ENCODE results near the gene HSDL1. TPM values are rescaled to one million over a fixed set of nuclear protein-coding genes. Genes with fewer than 3 reads are reported as not detected.

HSDL1 gene
- total RNA-seq, 1 donor from 2014 or later = 29.2 TPM

DNA sequence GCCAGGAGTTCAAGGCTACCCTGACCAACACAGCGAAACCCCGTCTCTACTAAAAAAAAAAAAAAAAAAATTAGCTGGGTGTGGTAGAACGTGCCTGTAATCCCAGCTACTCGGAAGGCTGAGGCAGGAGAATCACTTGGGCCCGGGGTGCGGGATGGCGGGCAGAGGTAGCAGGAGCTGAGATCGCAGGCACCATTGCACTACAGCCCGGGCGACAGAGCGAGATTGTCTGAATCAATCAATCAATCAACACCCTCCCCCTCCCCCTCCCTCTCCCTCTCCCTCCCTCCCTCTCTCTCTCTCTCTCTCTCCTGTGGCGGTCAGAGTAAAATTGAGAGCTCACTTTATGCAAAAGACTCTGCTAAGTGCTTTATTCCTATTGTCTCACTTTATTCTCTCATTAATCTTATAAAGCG, 1.2 kb downstream of the HSDL1 start:
- Mint-ChIP-seq H3K4me3 (ENCODE audit: unreplicated experiment) (peak overlapping the region; percentile 96), H3K36me3 (ENCODE audit: low read depth, unreplicated experiment) (peaks cover 3% of the 10 kb centered on the region), H3K4me1 (ENCODE audit: low read depth, unreplicated experiment) (peaks cover 12% of the 10 kb centered on the region), H3K27me3 (ENCODE audit: low read depth, unreplicated experiment) (peaks cover 5% of the 10 kb centered on the region), H3K9me3 (ENCODE audit: unreplicated experiment) (peaks cover 1% of the 10 kb centered on the region), H3K27ac (ENCODE audit: unreplicated experiment) (peak overlapping the region; percentile 62)
- Histone ChIP-seq H2AFZ (ENCODE audit: low read depth, low read length) (peak overlapping the region; percentile 63), H4K20me1 (ENCODE audit: insufficient read depth, low read length) (peaks cover 28% of the 10 kb centered on the region), H3K4me3 (ENCODE audit: insufficient read depth, low read depth, low read length) (peak overlapping the region; percentile 73), H3K4me1 (ENCODE audit: insufficient read depth, low read length) (peaks cover 7% of the 10 kb centered on the region), H3K9me3 (ENCODE audit: insufficient read depth, low read depth, low read length) (no peaks in the 10 kb centered on the region), H3K27me3 (ENCODE audit: insufficient read depth, low read length) (peaks cover 5% of the 10 kb centered on the region), H3K4me2 (ENCODE audit: low read length) (peak overlapping the region; percentile 85), H3K79me2 (ENCODE audit: insufficient read depth, low read length) (peaks cover 45% of the 10 kb centered on the region), H3K36me3 (ENCODE audit: insufficient read depth, low read length) (no peaks in the 10 kb centered on the region), H3K27ac (ENCODE audit: low read depth, low read length) (no peak overlapping the region), H3K9ac (ENCODE audit: low read length) (peak overlapping the region; percentile 77)
- TF ChIP-seq EZH2 (IDR thresholded peaks at IDR 0.05; ENCODE audit: insufficient read depth, low read length) = no peak
- TF ChIP-seq, protein P1, sequence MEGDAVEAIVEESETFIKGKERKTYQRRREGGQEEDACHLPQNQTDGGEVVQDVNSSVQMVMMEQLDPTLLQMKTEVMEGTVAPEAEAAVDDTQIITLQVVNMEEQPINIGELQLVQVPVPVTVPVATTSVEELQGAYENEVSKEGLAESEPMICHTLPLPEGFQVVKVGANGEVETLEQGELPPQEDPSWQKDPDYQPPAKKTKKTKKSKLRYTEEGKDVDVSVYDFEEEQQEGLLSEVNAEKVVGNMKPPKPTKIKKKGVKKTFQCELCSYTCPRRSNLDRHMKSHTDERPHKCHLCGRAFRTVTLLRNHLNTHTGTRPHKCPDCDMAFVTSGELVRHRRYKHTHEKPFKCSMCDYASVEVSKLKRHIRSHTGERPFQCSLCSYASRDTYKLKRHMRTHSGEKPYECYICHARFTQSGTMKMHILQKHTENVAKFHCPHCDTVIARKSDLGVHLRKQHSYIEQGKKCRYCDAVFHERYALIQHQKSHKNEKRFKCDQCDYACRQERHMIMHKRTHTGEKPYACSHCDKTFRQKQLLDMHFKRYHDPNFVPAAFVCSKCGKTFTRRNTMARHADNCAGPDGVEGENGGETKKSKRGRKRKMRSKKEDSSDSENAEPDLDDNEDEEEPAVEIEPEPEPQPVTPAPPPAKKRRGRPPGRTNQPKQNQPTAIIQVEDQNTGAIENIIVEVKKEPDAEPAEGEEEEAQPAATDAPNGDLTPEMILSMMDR (IDR thresholded peaks at IDR 0.05; ENCODE audit: insufficient read depth, low read depth, low read length) = no peak
- DNase-seq (ENCODE audit: low read depth) = no peak
- FAIRE-seq = no peak

DNA sequence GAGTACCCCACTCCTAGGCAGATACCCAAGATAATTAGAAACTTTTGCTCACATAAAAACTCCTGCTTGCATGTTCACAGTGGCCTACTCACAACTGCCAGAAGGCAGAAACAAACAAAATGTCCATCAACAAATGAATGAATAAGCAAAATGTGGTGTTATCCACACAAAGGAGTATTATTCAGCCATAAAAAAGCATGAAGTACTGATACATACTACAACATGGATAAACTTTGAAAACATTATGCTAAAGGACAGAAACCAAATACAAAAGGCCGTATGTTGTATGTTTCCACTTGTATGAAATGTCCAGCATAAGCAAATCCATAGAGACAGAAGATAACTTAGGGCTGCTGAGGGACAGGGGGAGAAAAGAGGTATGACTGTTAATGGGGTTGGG, 1.9 kb downstream of the HSDL1 start:
- peak overlapping the region; percentile 96 for H3K4me3 Mint-ChIP-seq (ENCODE audit: unreplicated experiment)
- peaks cover 1% of the 10 kb centered on the region for H3K9me3 Mint-ChIP-seq (ENCODE audit: unreplicated experiment)
- H3K4me1 Mint-ChIP-seq (ENCODE audit: low read depth, unreplicated experiment) = peaks cover 15% of the 10 kb centered on the region
- peaks cover 5% of the 10 kb centered on the region for H3K27me3 Mint-ChIP-seq (ENCODE audit: low read depth, unreplicated experiment)
- H3K27ac Mint-ChIP-seq (ENCODE audit: unreplicated experiment) = no peak overlapping the region
- H3K36me3 Mint-ChIP-seq (ENCODE audit: low read depth, unreplicated experiment) = peaks cover 3% of the 10 kb centered on the region
- H4K20me1 ChIP-seq (ENCODE audit: insufficient read depth, low read length) = peaks cover 31% of the 10 kb centered on the region
- H3K4me1 ChIP-seq (ENCODE audit: insufficient read depth, low read length) = peaks cover 10% of the 10 kb centered on the region
- TF ChIP-seq EZH2 (IDR thresholded peaks at IDR 0.05; ENCODE audit: insufficient read depth, low read length) = no peak
- TF ChIP-seq, protein P1 (IDR thresholded peaks at IDR 0.05; ENCODE audit: insufficient read depth, low read depth, low read length) = no peak
- no peak overlapping the region for H2AFZ ChIP-seq (ENCODE audit: low read depth, low read length)
- H3K27me3 ChIP-seq (ENCODE audit: insufficient read depth, low read length) = peaks cover 5% of the 10 kb centered on the region
- H3K79me2 ChIP-seq (ENCODE audit: insufficient read depth, low read length) = peaks cover 50% of the 10 kb centered on the region
- H3K9me3 ChIP-seq (ENCODE audit: insufficient read depth, low read depth, low read length) = no peaks in the 10 kb centered on the region
- DNase-seq (ENCODE audit: low read depth) (no peak), FAIRE-seq (no peak)
- H3K9ac ChIP-seq (ENCODE audit: low read length) = no peak overlapping the region
- no peak overlapping the region for H3K27ac ChIP-seq (ENCODE audit: low read depth, low read length)
- H3K4me3 ChIP-seq (ENCODE audit: insufficient read depth, low read depth, low read length) = no peak overlapping the region
- peak overlapping the region; percentile 85 for H3K4me2 ChIP-seq (ENCODE audit: low read length)
- no peaks in the 10 kb centered on the region for H3K36me3 ChIP-seq (ENCODE audit: insufficient read depth, low read length)

DNA sequence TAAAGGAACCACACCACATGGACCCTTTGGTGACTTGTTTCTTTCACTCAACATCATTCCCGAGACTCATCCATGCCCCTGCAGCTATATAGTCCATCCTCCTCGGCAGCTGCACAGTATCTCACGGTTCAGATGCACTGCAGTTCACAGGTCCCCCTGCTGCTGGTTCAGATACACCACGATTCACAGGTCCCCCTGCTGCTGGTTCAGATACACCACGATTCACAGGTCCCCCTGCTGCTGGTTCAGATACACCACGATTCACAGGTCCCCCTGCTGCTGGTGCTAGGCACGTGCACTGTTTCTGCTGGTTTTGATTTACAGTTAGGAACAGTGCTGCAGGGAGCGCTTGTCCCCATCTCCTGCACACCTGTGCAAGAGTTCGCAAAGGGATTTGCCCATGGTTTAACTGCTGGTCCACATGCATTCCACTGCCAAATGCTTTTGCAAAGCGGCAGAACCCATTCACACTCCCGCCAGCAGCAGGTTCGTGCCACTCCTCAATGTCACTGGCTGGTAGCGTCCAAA, 3.8 kb downstream of the HSDL1 start:
- Mint-ChIP-seq H3K9me3 (ENCODE audit: unreplicated experiment) (peaks cover 1% of the 10 kb centered on the region), H3K36me3 (ENCODE audit: low read depth, unreplicated experiment) (peaks cover 3% of the 10 kb centered on the region), H3K4me1 (ENCODE audit: low read depth, unreplicated experiment) (peaks cover 25% of the 10 kb centered on the region), H3K27ac (ENCODE audit: unreplicated experiment) (no peak overlapping the region), H3K4me3 (ENCODE audit: unreplicated experiment) (no peak overlapping the region), H3K27me3 (ENCODE audit: low read depth, unreplicated experiment) (peaks cover 4% of the 10 kb centered on the region)
- peaks cover 67% of the 10 kb centered on the region for H3K79me2 ChIP-seq (ENCODE audit: insufficient read depth, low read length)
- no peak overlapping the region for H3K27ac ChIP-seq (ENCODE audit: low read depth, low read length)
- no peak for TF ChIP-seq EZH2 (IDR thresholded peaks at IDR 0.05; ENCODE audit: insufficient read depth, low read length)
- TF ChIP-seq, protein P1 (IDR thresholded peaks at IDR 0.05; ENCODE audit: insufficient read depth, low read depth, low read length) = no peak
- no peaks in the 10 kb centered on the region for H3K36me3 ChIP-seq (ENCODE audit: insufficient read depth, low read length)
- no peak overlapping the region for H3K4me3 ChIP-seq (ENCODE audit: insufficient read depth, low read depth, low read length)
- DNase-seq (ENCODE audit: low read depth) = no peak
- peaks cover 3% of the 10 kb centered on the region for H3K27me3 ChIP-seq (ENCODE audit: insufficient read depth, low read length)
- H3K4me1 ChIP-seq (ENCODE audit: insufficient read depth, low read length) = peaks cover 10% of the 10 kb centered on the region
- H3K9ac ChIP-seq (ENCODE audit: low read length) = no peak overlapping the region
- no peak for FAIRE-seq
- H4K20me1 ChIP-seq (ENCODE audit: insufficient read depth, low read length) = peaks cover 50% of the 10 kb centered on the region
- no peak overlapping the region for H2AFZ ChIP-seq (ENCODE audit: low read depth, low read length)
- H3K4me2 ChIP-seq (ENCODE audit: low read length) = no peak overlapping the region
- no peaks in the 10 kb centered on the region for H3K9me3 ChIP-seq (ENCODE audit: insufficient read depth, low read depth, low read length)

All from astrocyte (in vitro differentiated cells and primary cell).